Activated naive CD8-positive, alpha-beta T cell treated with anti-CD3 and anti-CD28 coated beads for 36 hours (primary cell): ENCODE measurements around the gene CAMTA1. TPM values are rescaled to one million over a fixed set of nuclear protein-coding genes. Genes with fewer than 3 reads are reported as not detected.

Source experiments
- DNase-seq: peaks from one replicate; pipeline ENCODE4 v3.0.0; 2021
- H3K27ac Mint-ChIP-seq: one replicate; pipeline ENCODE4 v1.8.0; 2022; ENCODE audit warnings: mild to moderate bottlenecking, moderate library complexity, mixed read lengths
- H3K27me3 Mint-ChIP-seq: one replicate; pipeline ENCODE4 v1.8.0; 2022; ENCODE audit warnings: mild to moderate bottlenecking, mixed read lengths
- H3K36me3 Mint-ChIP-seq: one replicate; pipeline ENCODE4 v1.8.0; 2021; ENCODE audit warnings: mild to moderate bottlenecking, mixed read lengths
- H3K4me1 Mint-ChIP-seq: one replicate; pipeline ENCODE4 v1.8.0; 2021; ENCODE audit warnings: mixed read lengths
- H3K4me3 Mint-ChIP-seq: one replicate; pipeline ENCODE4 v1.8.0; 2022; ENCODE audit warnings: mild to moderate bottlenecking, moderate library complexity, mixed read lengths
- H3K9me3 Mint-ChIP-seq: one replicate; pipeline ENCODE4 v1.8.0; 2022; ENCODE audit warnings: mixed read lengths
- total RNA-seq, 2 experiments: library from RNA; stranded (reverse); gene quantifications; one replicate each; pipeline ENCODE4 v1.2.3, GENCODE V29; 2021

Gene CAMTA1
- total RNA-seq, 2 experiments from 2014 or later = 70.4 to 71.4 TPM

GRCh38 chr1:7264101-7264500, 478.8 kb downstream of the CAMTA1 start:
- no peaks in the 10 kb centered on the region for H3K4me1 Mint-ChIP-seq
- peaks cover 24% of the 10 kb centered on the region for H3K27me3 Mint-ChIP-seq
- peaks cover 7% of the 10 kb centered on the region for H3K9me3 Mint-ChIP-seq
- H3K27ac Mint-ChIP-seq = no peak overlapping the region
- no peak overlapping the region for H3K4me3 Mint-ChIP-seq
- no peaks in the 10 kb centered on the region for H3K36me3 Mint-ChIP-seq
- DNase-seq = no peak

DNA sequence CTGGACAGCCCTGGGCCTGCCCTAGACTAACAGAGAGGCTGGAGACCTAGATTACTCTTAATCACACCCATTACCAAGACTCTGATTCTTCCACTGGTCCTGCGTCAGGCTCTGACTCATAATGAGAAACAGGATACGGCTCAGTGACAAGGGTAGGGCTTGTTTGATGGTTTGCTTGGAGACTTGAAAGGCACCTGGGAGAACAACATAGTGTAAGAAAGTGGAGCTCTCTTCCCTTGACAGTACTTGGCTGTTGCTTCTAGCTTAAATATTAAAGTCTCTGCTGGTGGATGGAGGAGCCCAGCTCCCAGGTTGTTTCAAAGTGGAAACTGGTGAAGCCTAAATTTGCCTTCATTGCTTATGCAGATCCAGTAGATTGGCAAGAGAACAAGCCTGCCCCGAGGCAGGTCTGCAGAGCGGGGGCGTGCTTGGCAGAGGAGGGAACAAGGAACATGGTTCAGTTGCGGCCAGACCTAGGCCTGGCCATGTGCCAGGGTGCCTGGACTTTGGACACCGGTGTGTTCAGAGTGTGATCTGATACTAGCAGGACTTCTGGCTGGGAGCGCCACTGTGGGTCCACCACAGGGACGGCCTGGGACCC, 480.6 kb downstream of the CAMTA1 start:
- Mint-ChIP-seq H3K9me3 (peaks cover 14% of the 10 kb centered on the region), H3K4me1 (no peaks in the 10 kb centered on the region), H3K36me3 (no peaks in the 10 kb centered on the region), H3K27ac (no peak overlapping the region), H3K27me3 (peaks cover 31% of the 10 kb centered on the region), H3K4me3 (no peak overlapping the region)
- no peak for DNase-seq

DNA sequence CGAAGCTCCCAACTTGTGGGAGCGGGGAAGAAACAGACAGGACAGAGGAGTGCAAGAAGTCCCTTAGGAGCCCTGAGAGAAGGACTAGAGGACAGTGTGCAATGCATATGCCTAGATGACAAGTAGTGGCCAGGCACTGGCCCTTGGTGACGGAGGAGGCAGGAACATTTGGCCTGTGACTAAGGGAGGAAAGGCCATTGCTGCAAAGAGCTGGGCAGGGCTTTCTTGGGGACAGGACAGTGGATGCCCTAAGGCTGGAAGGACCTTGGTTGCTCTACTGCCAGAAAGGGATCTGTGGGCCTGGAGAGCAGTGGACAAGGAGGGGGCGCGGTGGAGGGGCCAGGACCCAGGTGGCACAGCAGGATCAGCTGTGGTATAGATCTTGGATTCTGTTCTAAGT, 481.3 kb downstream of the CAMTA1 start:
- Mint-ChIP-seq H3K4me1 (no peaks in the 10 kb centered on the region), H3K27ac (no peak overlapping the region), H3K4me3 (no peak overlapping the region), H3K36me3 (no peaks in the 10 kb centered on the region), H3K27me3 (peaks cover 37% of the 10 kb centered on the region), H3K9me3 (peaks cover 14% of the 10 kb centered on the region)
- no peak for DNase-seq

- DNase-seq = no peak
- H3K27me3 Mint-ChIP-seq = peaks cover 40% of the 10 kb centered on the region
- no peaks in the 10 kb centered on the region for H3K36me3 Mint-ChIP-seq
- H3K9me3 Mint-ChIP-seq = peaks cover 14% of the 10 kb centered on the region
- H3K4me3 Mint-ChIP-seq = no peak overlapping the region
- no peaks in the 10 kb centered on the region for H3K4me1 Mint-ChIP-seq
- H3K27ac Mint-ChIP-seq = no peak overlapping the region
These were observed 482.2 kb downstream of the CAMTA1 start for GRCh38 chr1:7267493-7267892.

DNA sequence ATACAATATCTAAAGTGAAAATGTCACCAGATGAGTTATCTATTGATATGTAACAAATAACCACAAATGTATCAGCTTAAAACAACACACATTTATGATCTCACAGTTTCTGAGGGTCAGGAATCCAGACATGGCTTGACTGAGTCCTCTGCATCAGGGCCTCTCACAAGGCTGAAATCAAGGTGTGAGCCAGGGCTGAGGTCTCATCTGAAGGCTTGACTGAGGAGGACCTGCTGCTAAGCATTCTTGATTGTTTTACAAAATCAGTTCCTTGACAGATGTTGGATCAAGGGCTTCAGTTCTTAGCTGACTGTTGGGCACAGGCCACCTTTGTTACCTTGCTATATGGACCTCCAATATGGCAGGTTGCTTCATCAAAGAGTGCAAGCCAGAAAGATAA, 483.7 kb downstream of the CAMTA1 start:
- H3K9me3 Mint-ChIP-seq = peaks cover 14% of the 10 kb centered on the region
- DNase-seq = no peak
- H3K4me3 Mint-ChIP-seq = no peak overlapping the region
- peaks cover 36% of the 10 kb centered on the region for H3K27me3 Mint-ChIP-seq
- no peak overlapping the region for H3K27ac Mint-ChIP-seq
- no peaks in the 10 kb centered on the region for H3K36me3 Mint-ChIP-seq
- H3K4me1 Mint-ChIP-seq = no peaks in the 10 kb centered on the region

DNA sequence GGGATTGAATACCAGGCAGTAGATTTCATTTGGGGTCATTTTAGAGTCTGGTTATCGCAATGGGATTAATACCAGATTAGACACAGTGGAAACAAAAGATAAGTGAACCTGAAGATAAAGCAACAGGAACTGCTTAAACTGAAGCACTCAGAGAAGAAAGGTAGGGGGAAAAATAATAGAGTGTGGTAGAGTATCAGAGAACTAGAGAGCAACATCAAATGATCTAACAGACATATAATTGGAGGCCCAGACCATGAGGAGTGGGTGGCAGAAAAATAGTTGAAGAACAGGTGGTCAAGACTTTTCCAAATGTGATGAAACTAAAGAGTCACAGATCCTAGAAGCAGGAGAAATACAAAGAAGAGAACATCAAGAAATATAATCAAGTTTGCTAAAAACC, 484.3 kb downstream of the CAMTA1 start:
- Mint-ChIP-seq H3K36me3 (no peaks in the 10 kb centered on the region), H3K4me1 (no peaks in the 10 kb centered on the region), H3K27ac (no peak overlapping the region), H3K4me3 (no peak overlapping the region), H3K27me3 (peaks cover 36% of the 10 kb centered on the region), H3K9me3 (peaks cover 14% of the 10 kb centered on the region)
- DNase-seq = no peak

- no peak for DNase-seq
- Mint-ChIP-seq H3K4me1 (no peaks in the 10 kb centered on the region), H3K36me3 (no peaks in the 10 kb centered on the region), H3K4me3 (no peak overlapping the region), H3K27ac (no peak overlapping the region), H3K27me3 (peaks cover 27% of the 10 kb centered on the region), H3K9me3 (peaks cover 11% of the 10 kb centered on the region)
These were observed 489.0 kb downstream of the CAMTA1 start for GRCh38 chr1:7274256-7274655.

DNA sequence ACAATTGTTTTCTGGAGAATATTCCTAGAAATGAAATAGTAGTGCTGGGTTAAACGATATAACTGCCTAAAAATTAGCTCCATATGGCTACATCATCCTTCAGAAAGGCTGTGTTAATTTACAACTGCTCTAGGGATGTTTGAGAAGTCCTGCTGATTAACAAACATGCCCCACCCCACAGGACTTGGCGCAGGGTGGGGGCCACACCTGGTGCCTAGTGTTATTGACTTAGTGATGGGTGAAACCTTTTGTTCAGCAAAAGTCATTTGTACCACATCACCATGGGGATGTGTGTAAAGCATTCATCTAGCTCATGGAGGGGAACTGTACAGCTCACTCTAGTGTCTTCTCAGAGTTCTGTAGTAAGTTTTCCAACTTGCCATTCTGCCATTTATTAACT, 492.8 kb downstream of the CAMTA1 start:
- peaks cover 13% of the 10 kb centered on the region for H3K27me3 Mint-ChIP-seq
- no peak overlapping the region for H3K27ac Mint-ChIP-seq
- peaks cover 5% of the 10 kb centered on the region for H3K9me3 Mint-ChIP-seq
- no peak overlapping the region for H3K4me3 Mint-ChIP-seq
- no peak for DNase-seq
- H3K4me1 Mint-ChIP-seq = no peaks in the 10 kb centered on the region
- H3K36me3 Mint-ChIP-seq = no peaks in the 10 kb centered on the region

GRCh38 chr1:7278827-7279765, 493.8 kb downstream of the CAMTA1 start:
- Mint-ChIP-seq H3K36me3 (no peaks in the 10 kb centered on the region), H3K4me1 (no peaks in the 10 kb centered on the region), H3K4me3 (no peak overlapping the region), H3K27me3 (peaks cover 22% of the 10 kb centered on the region), H3K27ac (no peak overlapping the region), H3K9me3 (peaks cover 5% of the 10 kb centered on the region)
- DNase-seq = no peak

- no peak for DNase-seq
- H3K27me3 Mint-ChIP-seq = peaks cover 22% of the 10 kb centered on the region
- no peaks in the 10 kb centered on the region for H3K36me3 Mint-ChIP-seq
- H3K9me3 Mint-ChIP-seq = peaks cover 5% of the 10 kb centered on the region
- H3K4me3 Mint-ChIP-seq = no peak overlapping the region
- H3K4me1 Mint-ChIP-seq = no peaks in the 10 kb centered on the region
- no peak overlapping the region for H3K27ac Mint-ChIP-seq
These were observed 494.5 kb downstream of the CAMTA1 start for GRCh38 chr1:7279769-7280168.

DNA sequence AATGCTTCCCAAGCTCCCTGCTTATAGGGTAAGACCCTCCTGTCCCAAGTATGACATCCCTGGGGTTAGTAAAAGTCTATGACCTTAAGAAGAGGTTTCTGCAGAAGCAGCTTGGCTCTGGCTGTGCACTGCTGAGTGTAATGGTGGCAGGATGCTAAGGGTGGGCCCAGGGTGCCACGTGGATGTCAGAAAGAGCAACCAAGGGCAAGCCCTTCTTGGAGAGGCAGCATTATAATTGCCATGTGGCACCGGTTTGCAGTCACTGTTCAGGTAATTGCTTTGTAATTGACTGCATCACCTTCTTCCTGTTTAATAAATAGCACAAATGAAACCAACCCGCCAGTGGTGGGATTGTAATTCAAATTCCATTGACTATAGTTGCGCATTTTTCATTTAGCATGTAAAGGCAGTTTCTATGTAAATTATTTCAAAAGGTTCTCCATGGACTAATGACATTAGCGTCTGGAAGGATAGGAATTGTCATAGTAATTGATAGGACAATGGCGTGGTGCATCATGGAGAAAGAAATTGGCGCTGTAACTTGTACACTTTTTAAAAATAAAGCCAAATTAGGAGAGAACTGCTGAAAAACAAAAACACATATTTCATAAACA, 495.2 kb downstream of the CAMTA1 start:
- Mint-ChIP-seq H3K27me3 (peaks cover 22% of the 10 kb centered on the region), H3K36me3 (no peaks in the 10 kb centered on the region), H3K4me1 (no peaks in the 10 kb centered on the region), H3K4me3 (no peak overlapping the region), H3K9me3 (peaks cover 5% of the 10 kb centered on the region), H3K27ac (no peak overlapping the region)
- no peak for DNase-seq

- H3K4me1 Mint-ChIP-seq = no peaks in the 10 kb centered on the region
- no peak for DNase-seq
- H3K9me3 Mint-ChIP-seq = peaks cover 2% of the 10 kb centered on the region
- H3K27me3 Mint-ChIP-seq = peaks cover 22% of the 10 kb centered on the region
- no peak overlapping the region for H3K4me3 Mint-ChIP-seq
- no peak overlapping the region for H3K27ac Mint-ChIP-seq
- no peaks in the 10 kb centered on the region for H3K36me3 Mint-ChIP-seq
These were observed 496.6 kb downstream of the CAMTA1 start for GRCh38 chr1:7281821-7282220.

GRCh38 chr1:7284839-7285435, 499.7 kb downstream of the CAMTA1 start:
- Mint-ChIP-seq H3K4me3 (no peak overlapping the region), H3K4me1 (no peaks in the 10 kb centered on the region), H3K27me3 (peaks cover 15% of the 10 kb centered on the region), H3K36me3 (no peaks in the 10 kb centered on the region), H3K27ac (no peak overlapping the region), H3K9me3 (no peaks in the 10 kb centered on the region)
- no peak for DNase-seq

DNA sequence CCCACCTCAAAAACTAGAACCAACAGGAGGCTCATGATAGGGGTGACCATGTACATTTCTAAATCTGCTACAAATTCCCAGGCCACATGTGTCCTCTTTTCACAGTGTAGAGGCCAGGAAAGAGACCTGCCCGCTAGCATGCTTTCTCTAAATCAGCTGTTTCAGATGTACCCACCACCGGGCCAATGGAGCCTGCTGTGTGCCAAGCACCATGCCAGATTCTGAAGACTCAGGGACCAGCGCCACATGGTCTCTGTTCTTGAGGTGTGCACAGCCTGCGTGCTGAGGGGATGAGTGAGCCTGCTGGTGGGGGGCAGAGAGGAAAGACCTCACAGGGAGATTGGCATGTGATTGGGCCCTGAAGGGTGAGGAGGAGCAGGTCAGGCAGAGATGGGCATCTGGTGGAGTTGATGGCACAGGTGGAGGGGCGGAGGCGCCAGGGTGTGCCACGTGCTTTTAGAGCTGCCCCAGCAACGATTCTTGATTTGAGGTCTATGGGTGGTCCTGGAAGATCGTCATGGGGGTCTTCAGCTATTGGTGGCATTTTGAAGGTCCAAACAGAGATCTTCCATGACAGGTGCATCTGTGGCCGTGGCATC, 500.7 kb downstream of the CAMTA1 start:
- H3K27me3 Mint-ChIP-seq = peaks cover 15% of the 10 kb centered on the region
- no peak overlapping the region for H3K4me3 Mint-ChIP-seq
- H3K27ac Mint-ChIP-seq = no peak overlapping the region
- H3K4me1 Mint-ChIP-seq = no peaks in the 10 kb centered on the region
- no peak for DNase-seq
- no peaks in the 10 kb centered on the region for H3K36me3 Mint-ChIP-seq
- no peaks in the 10 kb centered on the region for H3K9me3 Mint-ChIP-seq

- H3K27ac Mint-ChIP-seq = no peak overlapping the region
- H3K27me3 Mint-ChIP-seq = peaks cover 15% of the 10 kb centered on the region
- H3K9me3 Mint-ChIP-seq = no peaks in the 10 kb centered on the region
- H3K4me3 Mint-ChIP-seq = no peak overlapping the region
- DNase-seq = no peak
- H3K36me3 Mint-ChIP-seq = no peaks in the 10 kb centered on the region
- H3K4me1 Mint-ChIP-seq = no peaks in the 10 kb centered on the region
These were observed 501.8 kb downstream of the CAMTA1 start for GRCh38 chr1:7287013-7287412.
